ENCODE measurements around the gene DOC2A. TPM values are rescaled to one million over a fixed set of nuclear protein-coding genes. Genes with fewer than 3 reads are reported as not detected.

Gene DOC2A
- polyA plus RNA-seq, 1 donor from 2014 or later: 7.3 TPM

- no peaks in the 10 kb centered on the region for H4K20me1 ChIP-seq (ENCODE audit: insufficient read depth)
- H3K4me2 ChIP-seq (ENCODE audit: low read length): no peak overlapping the region
- no peaks in the 10 kb centered on the region for H3K36me3 ChIP-seq (ENCODE audit: insufficient read depth, low read length)
- no peaks in the 10 kb centered on the region for H3F3A ChIP-seq (ENCODE audit: insufficient read depth, low read length, poor library complexity, severe bottlenecking)
- H3K9ac ChIP-seq (ENCODE audit: low read length): no peak overlapping the region
- no peak overlapping the region for H2AFZ ChIP-seq (ENCODE audit: low read depth, low read length)
- H3K79me2 ChIP-seq (replicated peaks; ENCODE audit: insufficient read depth, low read length): no peaks in the 10 kb centered on the region
- no peaks in the 10 kb centered on the region for H3K9me2 ChIP-seq (ENCODE audit: insufficient read depth, low read length)
- H3K27me3 ChIP-seq (ENCODE audit: insufficient read depth, low read depth, low read length): no peaks in the 10 kb centered on the region
- no peak overlapping the region for H3K4me3 ChIP-seq (ENCODE audit: low read length)
- H3K9me3 ChIP-seq (ENCODE audit: low read length): no peaks in the 10 kb centered on the region
- no peak for TF ChIP-seq REST (IDR thresholded peaks at IDR 0.05; ENCODE audit: borderline replicate concordance)
- no peak for TF ChIP-seq SMC3 (conservative IDR thresholded peaks at IDR 0.05; ENCODE audit: poor library complexity)
- no peak for TF ChIP-seq POLR2AphosphoS5 (IDR thresholded peaks at IDR 0.05)
- TF ChIP-seq EP300 (conservative IDR thresholded peaks at IDR 0.05; ENCODE audit: poor library complexity, severe bottlenecking): no peak
- no peak overlapping the region for H3K27ac ChIP-seq (ENCODE audit: low read length)
Observed at GRCh38 chr16:29968205-29968604, 42.6 kb downstream of the DOC2A start.

DNA sequence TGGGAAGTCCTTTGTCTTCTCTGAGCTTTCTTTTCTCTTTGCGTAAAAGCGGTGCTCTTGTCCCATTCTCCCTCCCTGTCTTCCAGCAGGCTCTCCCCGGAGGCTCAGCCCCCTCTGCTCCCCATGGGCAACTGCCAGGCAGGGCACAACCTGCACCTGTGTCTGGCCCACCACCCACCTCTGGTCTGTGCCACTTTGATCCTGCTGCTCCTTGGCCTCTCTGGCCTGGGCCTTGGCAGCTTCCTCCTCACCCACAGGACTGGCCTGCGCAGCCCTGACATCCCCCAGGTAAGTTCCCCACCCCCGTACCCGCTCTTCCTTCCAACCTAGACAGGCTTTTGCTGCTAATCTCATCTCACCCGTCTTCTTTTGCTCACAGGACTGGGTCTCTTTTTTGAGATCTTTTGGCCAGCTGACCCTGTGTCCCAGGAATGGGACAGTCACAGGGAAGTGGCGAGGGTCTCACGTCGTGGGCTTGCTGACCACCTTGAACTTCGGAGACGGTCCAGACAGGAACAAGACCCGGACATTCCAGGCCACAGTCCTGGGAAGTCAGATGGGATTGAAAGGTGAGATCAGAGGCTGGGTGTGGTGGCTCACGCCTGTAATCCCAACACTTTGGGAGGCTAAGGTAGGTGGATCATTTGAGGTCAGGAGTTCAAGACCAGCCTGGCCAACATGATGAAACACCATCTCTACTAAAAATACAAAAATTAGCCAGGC is 47.6 kb downstream of the DOC2A start:
- no peaks in the 10 kb centered on the region for H4K20me1 ChIP-seq (ENCODE audit: insufficient read depth)
- H3K9me3 ChIP-seq (ENCODE audit: low read length): no peaks in the 10 kb centered on the region
- H3K4me2 ChIP-seq (ENCODE audit: low read length): no peak overlapping the region
- no peaks in the 10 kb centered on the region for H3K9me2 ChIP-seq (ENCODE audit: insufficient read depth, low read length)
- no peak overlapping the region for H3K4me3 ChIP-seq (ENCODE audit: low read length)
- TF ChIP-seq CTCF (IDR thresholded peaks at IDR 0.05; ENCODE audit: poor library complexity, severe bottlenecking) (no peak), POLR2AphosphoS5 (IDR thresholded peaks at IDR 0.05) (no peak), MXI1 (conservative IDR thresholded peaks at IDR 0.05; ENCODE audit: poor library complexity, severe bottlenecking) (no peak), SMC3 (conservative IDR thresholded peaks at IDR 0.05; ENCODE audit: poor library complexity) (no peak), TAF1 (IDR thresholded peaks at IDR 0.05; ENCODE audit: low read depth) (no peak), EZH2 (IDR thresholded peaks at IDR 0.05; ENCODE audit: borderline replicate concordance, insufficient read depth, low read length, poor library complexity, severe bottlenecking) (no peak), RAD21 (conservative IDR thresholded peaks at IDR 0.05) (no peak), REST (IDR thresholded peaks at IDR 0.05; ENCODE audit: borderline replicate concordance) (no peak), EP300 (conservative IDR thresholded peaks at IDR 0.05; ENCODE audit: poor library complexity, severe bottlenecking) (no peak)
- no peak overlapping the region for H3K9ac ChIP-seq (ENCODE audit: low read length)
- H3K27ac ChIP-seq (ENCODE audit: low read length): no peak overlapping the region
- no peaks in the 10 kb centered on the region for H3K27me3 ChIP-seq (ENCODE audit: insufficient read depth, low read depth, low read length)
- H3K79me2 ChIP-seq (replicated peaks; ENCODE audit: insufficient read depth, low read length): no peaks in the 10 kb centered on the region
- H3K36me3 ChIP-seq (ENCODE audit: insufficient read depth, low read length): no peaks in the 10 kb centered on the region
- H3F3A ChIP-seq (ENCODE audit: insufficient read depth, low read length, poor library complexity, severe bottlenecking): no peaks in the 10 kb centered on the region
- H2AFZ ChIP-seq (ENCODE audit: low read depth, low read length): no peak overlapping the region

Measured in neural cell (in vitro differentiated cells).